Muscle of back (tissue), 11 donors: Measurements from ENCODE around the gene COPE. TPM values are rescaled to one million over a fixed set of nuclear protein-coding genes. Genes with fewer than 3 reads are reported as not detected.
"Not testable (repeated sequence)": the region's sequence is repeated elsewhere in the genome, so short reads cannot be mapped to it uniquely, and the experiment has no call there.

Source experiments
- DNase-seq, 3 donors: peaks; one replicate each; pipeline versions ENCODE4 v3.0.0 to v3.0.0-alpha.2; 2013
- polyA plus RNA-seq, 10 donors: library from polyadenylated mRNA; unstranded; fragments of 120-200 nt; gene quantifications; one replicate each; pipeline ENCODE4 v1.2.1, GENCODE V29; 2013; ENCODE audit not compliant: insufficient read length in 10 of 10

Gene COPE
- polyA plus RNA-seq, 10 donors, result 60.4 to 102 (median 78.4) TPM

GRCh38 chr19:18942692-18943091, 23.5 kb upstream of the COPE start:
- no peak for DNase-seq

GRCh38 chr19:18941628-18942354, 22.6 kb upstream of the COPE start:
- DNase-seq, result peak in 1 of 3 donors; percentile 40

- peak; percentile 68 to 83 (median 82) for DNase-seq
These were observed 21.8 kb upstream of the COPE start, which contains the start of gene HOMER3 for GRCh38 chr19:18940769-18941627. Gene HOMER3 (minus strand): TSS chr19:18941217. CDS start chr19:18938982, 2,235 bp downstream.

- peak in 2 of 3 donors; percentile 63 to 68 for DNase-seq
These were observed 21.0 kb upstream of the COPE start for GRCh38 chr19:18939922-18940768.

GRCh38 chr19:18939163-18939562, 20.0 kb upstream of the COPE start:
- no peak for DNase-seq

GRCh38 chr19:18933297-18933696, 14.1 kb upstream of the COPE start:
- no peak for DNase-seq

- peak in 2 of 3 donors; percentile 45 to 66 for DNase-seq
These were observed 13.1 kb upstream of the COPE start for GRCh38 chr19:18932216-18932841.

GRCh38 chr19:18931316-18932162, 12.4 kb upstream of the COPE start:
- no peak for DNase-seq

GRCh38 chr19:18929311-18929710, 10.1 kb upstream of the COPE start:
- DNase-seq, result no peak

- no peak for DNase-seq
These were observed 9.0 kb upstream of the COPE start for GRCh38 chr19:18928018-18928805.

- DNase-seq, result no peak
These were observed 5.6 kb upstream of the COPE start for GRCh38 chr19:18924684-18925213.

GRCh38 chr19:18922228-18922985, 3.2 kb upstream of the COPE start:
- no peak for DNase-seq

- DNase-seq, result no peak
These were observed 2.4 kb upstream of the COPE start for GRCh38 chr19:18921593-18921992.

- no peak for DNase-seq
These were observed 1.2 kb upstream of the COPE start for GRCh38 chr19:18920400-18920799.

GRCh38 chr19:18919900-18920214, 670 bp upstream of the COPE start:
- no peak for DNase-seq

- DNase-seq, result not testable (repeated sequence)
These were observed 1.6 kb downstream of the COPE start for GRCh38 chr19:18917593-18917992.

GRCh38 chr19:18915639-18916038, 3.5 kb downstream of the COPE start:
- peak in 1 of 3 donors; percentile 48 for DNase-seq

- DNase-seq, result no peak
These were observed 5.7 kb downstream of the COPE start for GRCh38 chr19:18913466-18913865.

GRCh38 chr19:18912933-18913332, 6.3 kb downstream of the COPE start:
- no peak for DNase-seq
